T47D (cell line): Measurements from ENCODE around the gene CEACAM4.
A peak's percentile ranks its signal among the peaks of the same experiment; 100 is the strongest.
"Not testable (repeated sequence)": the region's sequence is repeated elsewhere in the genome, so short reads cannot be mapped to it uniquely, and the experiment has no call there.

Source experiments
- DNase-seq, 2 experiments: peaks; one replicate each; pipeline versions ENCODE4 v3.0.0 to v3.0.0-alpha.2; 2011 to 2012; ENCODE audit warnings: low read depth in 1 of 2, low spot score in 1 of 2
- JUND ChIP-seq: IDR thresholded peaks from 2 replicates; pipeline ENCODE4 v1.6.1; 2012; ENCODE audit warnings: low read depth
- in situ Hi-C: cut with HindIII; loops from 2 replicates; pipeline ENCODE4 v1.10.0; 2016; ENCODE audit warnings: low sequenced_read_pairs, low pct_unique_long_range_greater_than_20kb

Gene CEACAM4

DNA sequence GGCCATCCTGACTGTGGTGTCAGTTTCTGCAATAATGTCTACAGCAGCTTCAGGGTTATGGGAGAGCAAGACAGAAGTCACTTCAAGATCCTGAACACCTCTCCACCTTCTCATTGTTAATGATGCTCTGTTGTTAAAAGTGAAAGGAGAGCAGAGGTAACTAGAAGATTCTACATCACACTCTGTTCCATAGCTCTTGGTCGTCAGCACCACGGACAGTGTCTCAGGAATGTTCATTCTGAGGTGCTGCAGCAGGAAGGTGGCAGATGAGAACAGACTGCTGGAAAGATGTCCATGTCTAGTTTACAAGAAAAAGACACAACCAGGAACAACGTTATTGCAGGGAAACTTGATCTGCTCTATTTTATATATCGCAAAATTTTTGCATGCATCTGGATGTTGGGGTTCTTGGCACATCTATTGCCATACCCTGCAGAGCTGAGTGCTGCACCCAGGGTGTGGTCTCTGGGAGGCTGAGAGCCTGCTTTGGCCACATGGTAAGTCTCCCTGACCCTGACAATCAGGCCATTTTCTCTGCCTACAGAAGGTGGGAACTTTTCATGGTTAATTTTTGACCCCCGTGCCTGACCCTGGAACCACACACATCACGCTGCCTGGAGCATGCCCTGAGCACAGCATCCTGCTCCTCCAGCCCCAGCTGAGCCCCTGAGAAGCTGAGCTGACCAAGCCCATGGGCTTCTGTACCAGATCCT is 38.2 kb downstream of the CEACAM4 start:
- no peak for TF ChIP-seq JUND
- in situ Hi-C loops, result no loop called here
- peak; percentile 50 to 71 for DNase-seq

- no peak for DNase-seq
- in situ Hi-C loops, result no loop called here
- TF ChIP-seq JUND, result no peak
Observed at GRCh38 chr19:41587838-41588210, 39.0 kb downstream of the CEACAM4 start.

DNA sequence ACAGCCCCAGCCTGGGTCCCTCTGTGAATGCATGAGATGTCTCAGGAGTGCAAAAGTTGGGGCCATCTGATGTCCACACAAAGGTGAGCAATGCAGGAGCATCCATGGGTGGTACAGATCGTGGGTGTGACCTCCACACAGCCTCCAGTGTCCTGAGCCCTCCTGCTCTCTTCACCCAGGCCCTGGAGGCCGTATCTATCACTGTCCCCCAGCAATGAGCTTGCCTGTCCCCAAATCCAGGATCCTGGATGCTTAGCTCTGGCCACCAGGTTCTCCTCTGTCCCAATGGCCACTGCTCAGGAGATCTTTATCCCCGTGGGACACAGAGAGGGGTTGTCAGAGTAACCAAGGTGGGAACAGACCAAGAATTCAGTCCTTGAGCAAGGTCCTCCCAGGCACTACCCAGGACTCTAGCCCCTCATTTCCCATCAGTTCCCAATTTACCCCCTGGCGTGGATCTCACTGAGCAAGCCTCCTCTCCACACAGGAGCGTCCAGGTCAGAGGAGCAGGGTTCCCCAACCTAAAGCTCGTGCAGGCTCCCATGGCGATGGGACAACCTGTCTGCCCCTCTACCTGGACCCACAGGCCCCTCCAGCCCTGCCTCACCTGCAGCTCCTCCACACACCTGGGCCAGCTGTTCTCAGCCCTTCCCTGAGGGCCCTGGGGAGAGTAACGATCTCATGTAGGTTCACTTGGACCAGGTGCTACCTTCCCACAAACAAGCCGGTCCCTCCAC is 39.6 kb downstream of the CEACAM4 start:
- TF ChIP-seq JUND, result no peak
- DNase-seq, result no peak
- in situ Hi-C loops, result no loop called here

- no peak for TF ChIP-seq JUND
- in situ Hi-C loops, result no loop called here
- DNase-seq, result no peak
Observed at GRCh38 chr19:41586064-41586463, 40.8 kb downstream of the CEACAM4 start.

DNA sequence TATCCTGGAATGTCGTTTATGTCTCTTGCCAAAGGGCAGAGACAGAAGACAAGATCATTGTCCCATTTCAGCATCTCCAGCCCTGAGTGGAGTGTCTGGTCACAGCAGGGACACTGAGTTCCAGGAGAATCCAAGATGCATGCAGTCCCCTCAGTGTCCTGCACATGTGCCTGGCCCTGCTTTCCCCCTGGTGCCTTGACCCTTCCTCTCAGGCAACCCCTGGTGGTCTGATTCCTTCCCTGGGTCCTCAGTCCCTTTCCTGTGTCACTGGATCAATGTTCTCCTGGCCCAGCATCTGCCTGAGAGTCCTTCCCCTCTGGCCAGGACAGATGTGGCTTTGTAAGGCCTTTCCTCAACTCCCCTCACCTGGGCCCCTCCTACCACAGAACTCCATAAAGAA is 41.9 kb downstream of the CEACAM4 start:
- in situ Hi-C loops, result no loop called here
- DNase-seq, result no peak
- TF ChIP-seq JUND, result no peak

- DNase-seq, result no peak
- TF ChIP-seq JUND, result no peak
- in situ Hi-C loops, result no loop called here
Observed at GRCh38 chr19:41584260-41584810, 42.5 kb downstream of the CEACAM4 start.

GRCh38 chr19:41582577-41583182 is 44.2 kb downstream of the CEACAM4 start:
- in situ Hi-C loops, DNase-seq: not testable (repeated sequence)

- DNase-seq, in situ Hi-C loops: not testable (repeated sequence)
Observed at GRCh38 chr19:41581068-41581467, 45.8 kb downstream of the CEACAM4 start.

- in situ Hi-C loops, result no loop called here
- DNase-seq, result no peak
- TF ChIP-seq JUND, result no peak
Observed at GRCh38 chr19:41578886-41579285, 48.0 kb downstream of the CEACAM4 start.

DNA sequence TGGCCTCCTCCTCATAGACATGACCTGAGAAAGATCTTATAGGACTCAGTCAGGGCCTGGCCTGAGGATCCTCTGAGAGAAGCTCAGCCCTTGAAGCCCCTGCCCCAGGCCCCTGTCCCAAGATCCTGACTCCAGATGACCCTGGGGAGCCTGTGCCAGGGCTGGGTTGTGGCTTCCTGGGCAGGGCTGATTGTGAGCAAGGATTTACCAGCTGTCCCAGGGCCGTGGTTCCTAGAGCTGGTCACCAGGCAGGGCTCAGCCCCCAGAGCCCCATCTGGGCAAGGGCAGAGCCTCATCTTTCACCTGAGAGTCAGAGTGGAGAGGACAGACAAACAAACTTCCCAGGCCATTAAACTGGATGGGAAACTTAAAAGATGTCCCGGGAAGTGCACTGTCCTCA is 49.0 kb downstream of the CEACAM4 start:
- TF ChIP-seq JUND, result no peak
- no peak for DNase-seq
- in situ Hi-C loops, result no loop called here

DNA sequence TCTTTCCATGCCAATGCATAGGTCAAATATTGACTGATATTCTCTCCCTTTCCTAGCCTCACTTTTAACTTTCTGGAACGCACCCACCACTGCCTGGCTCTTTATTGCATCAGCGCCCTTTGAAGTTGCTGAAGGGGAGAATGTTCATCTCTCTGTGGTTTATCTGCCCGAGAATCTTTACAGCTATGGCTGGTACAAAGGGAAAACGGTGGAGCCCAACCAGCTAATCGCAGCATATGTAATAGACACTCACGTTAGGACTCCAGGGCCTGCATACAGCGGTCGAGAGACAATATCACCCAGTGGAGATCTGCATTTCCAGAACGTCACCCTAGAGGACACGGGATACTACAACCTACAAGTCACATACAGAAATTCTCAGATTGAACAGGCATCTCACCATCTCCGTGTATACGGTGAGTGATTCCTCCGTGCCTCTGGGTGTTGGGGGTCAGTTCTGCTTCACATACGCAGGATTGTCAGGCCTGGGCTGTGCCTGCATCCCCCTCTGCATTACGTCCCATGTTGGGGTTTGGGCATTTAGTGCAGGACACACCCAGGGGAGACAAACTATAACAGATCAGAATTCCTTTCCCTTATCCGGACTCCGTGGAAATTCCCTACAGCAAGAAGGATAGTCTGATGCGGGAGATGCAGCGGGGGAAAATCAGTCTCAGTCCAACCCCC is 49.6 kb downstream of the CEACAM4 start:
- TF ChIP-seq JUND, result no peak
- no peak for DNase-seq
- in situ Hi-C loops, result no loop called here

DNA sequence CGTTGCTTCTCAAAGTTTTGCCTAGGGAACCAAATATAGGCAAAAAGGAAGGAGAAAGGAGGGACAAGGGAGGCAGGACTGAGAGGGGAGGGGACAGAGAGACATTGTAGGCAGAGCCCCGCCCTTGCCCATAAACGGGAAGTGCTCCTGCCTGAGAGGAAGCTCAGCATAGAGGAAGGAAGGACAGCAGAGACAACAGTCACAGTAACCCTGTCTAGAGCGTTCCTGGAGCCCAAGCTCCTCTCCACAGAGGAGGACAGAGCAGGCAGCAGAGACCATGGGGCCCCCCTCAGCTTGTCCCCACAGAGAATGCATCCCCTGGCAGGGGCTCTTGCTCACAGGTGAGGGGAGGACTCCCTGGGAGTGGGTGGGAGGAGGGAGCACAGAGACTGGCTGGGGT is 50.9 kb downstream of the CEACAM4 start, which contains the start of gene CEACAM21:
CEACAM21 (plus strand) TSS at position 169 of the 400 bp plus-strand sequence; CDS start at position 278, 109 bp downstream.
- no peak for TF ChIP-seq JUND
- DNase-seq, result peak in 1 of 2 experiments; percentile 51
- in situ Hi-C loops, result no loop called here
